Hepatic stellate cell (primary cell): Measurements from ENCODE around the gene SHOC1.
"Not testable (repeated sequence)": the region's sequence is repeated elsewhere in the genome, so short reads cannot be mapped to it uniquely, and the experiment has no call there.

Experiments used
- DNase-seq: peaks from one replicate; pipeline ENCODE4 v3.0.0; 2011; ENCODE audit warnings: low spot score

SHOC1 gene

GRCh38 chr9:111805262-111805661 lies 10.5 kb upstream of the SHOC1 start:
- no peak for DNase-seq

GRCh38 chr9:111804636-111805035 lies 9.9 kb upstream of the SHOC1 start:
- DNase-seq: no peak

GRCh38 chr9:111803924-111804323 lies 9.2 kb upstream of the SHOC1 start:
- no peak for DNase-seq

GRCh38 chr9:111799915-111800526 lies 5.3 kb upstream of the SHOC1 start:
- no peak for DNase-seq

GRCh38 chr9:111799506-111799905 lies 4.8 kb upstream of the SHOC1 start:
- DNase-seq: no peak

- DNase-seq: peak; percentile 11
Measured at GRCh38 chr9:111798786-111799185, 4.0 kb upstream of the SHOC1 start.

GRCh38 chr9:111795557-111795839 lies 761 bp upstream of the SHOC1 start:
- no peak for DNase-seq

GRCh38 chr9:111791821-111792220 lies 2.9 kb downstream of the SHOC1 start:
- DNase-seq: not testable (repeated sequence)

- no peak for DNase-seq
Measured at GRCh38 chr9:111789881-111790280, 4.9 kb downstream of the SHOC1 start.

GRCh38 chr9:111783857-111784256 lies 10.9 kb downstream of the SHOC1 start:
- no peak for DNase-seq

GRCh38 chr9:111783424-111783823 lies 11.3 kb downstream of the SHOC1 start:
- DNase-seq: no peak

GRCh38 chr9:111766066-111766465 lies 28.7 kb downstream of the SHOC1 start:
- DNase-seq: no peak

GRCh38 chr9:111762556-111762955 lies 32.2 kb downstream of the SHOC1 start:
- DNase-seq: no peak

- peak; percentile 27 for DNase-seq
Measured at GRCh38 chr9:111759762-111760639, 34.7 kb downstream of the SHOC1 start.

GRCh38 chr9:111754800-111755199 lies 39.9 kb downstream of the SHOC1 start:
- no peak for DNase-seq

- DNase-seq: no peak
Measured at GRCh38 chr9:111752455-111752854, 42.3 kb downstream of the SHOC1 start.
